ENCODE measurements around the gene VASN. TPM values are rescaled to one million over a fixed set of nuclear protein-coding genes. Genes with fewer than 3 reads are reported as not detected.
"Not testable (repeated sequence)": the region's sequence is repeated elsewhere in the genome, so short reads cannot be mapped to it uniquely, and the experiment has no call there.

VASN gene
- total and polyA plus RNA-seq, 7 donors: 0.46 to 10.2 (median 7.1) TPM

- Histone ChIP-seq H3K9me3 (no peaks in the 10 kb centered on the region), H3K4me1 (peaks cover 0 to 30% (median 21%) of the 10 kb centered on the region in 4 donors), H3K36me3 (peaks cover 0 to 19% (median 5%) of the 10 kb centered on the region in 4 donors), H3K4me3 (no peak overlapping the region), H3K27me3 (no peaks in the 10 kb centered on the region), H3K27ac (peak overlapping the region; percentile 54 to 64 (median 62))
- intact Hi-C loops (cut with DNase I): no loop called here
- 88 to 94% methylated on average over 22 of the region's 22 CpGs for WGBS, 2 donors
- DNase-seq: no peak
- TF ChIP-seq POLR2A (IDR thresholded peaks at IDR 0.05) (no peak), POLR2AphosphoS5 (IDR thresholded peaks at IDR 0.05) (no peak), EP300 (IDR thresholded peaks at IDR 0.05) (no peak), CTCF (IDR thresholded peaks at IDR 0.05) (no peak)
Observed at GRCh38 chr16:4391631-4392381, 20.2 kb downstream of the VASN start.

- H3K27ac ChIP-seq: peak overlapping the region; percentile 54 to 64 (median 62)
- H3K27me3 ChIP-seq: no peaks in the 10 kb centered on the region
- WGBS, 2 donors: 78% methylated on average over 27 of the region's 27 CpGs
- peaks cover 0 to 14% (median 4%) of the 10 kb centered on the region in 4 donors for H3K36me3 ChIP-seq
- DNase-seq: no peak
- TF ChIP-seq CTCF (IDR thresholded peaks at IDR 0.05) (no peak), POLR2A (IDR thresholded peaks at IDR 0.05) (no peak), EP300 (IDR thresholded peaks at IDR 0.05) (no peak), POLR2AphosphoS5 (IDR thresholded peaks at IDR 0.05) (peak in 3 of 4 donors; percentile 33 to 39 (median 39))
- no peaks in the 10 kb centered on the region for H3K9me3 ChIP-seq
- intact Hi-C loops (cut with DNase I): no loop called here
- H3K4me1 ChIP-seq: peaks cover 0 to 28% (median 21%) of the 10 kb centered on the region in 4 donors
- H3K4me3 ChIP-seq: no peak overlapping the region
Observed at GRCh38 chr16:4392382-4393239, 21.0 kb downstream of the VASN start.

DNA sequence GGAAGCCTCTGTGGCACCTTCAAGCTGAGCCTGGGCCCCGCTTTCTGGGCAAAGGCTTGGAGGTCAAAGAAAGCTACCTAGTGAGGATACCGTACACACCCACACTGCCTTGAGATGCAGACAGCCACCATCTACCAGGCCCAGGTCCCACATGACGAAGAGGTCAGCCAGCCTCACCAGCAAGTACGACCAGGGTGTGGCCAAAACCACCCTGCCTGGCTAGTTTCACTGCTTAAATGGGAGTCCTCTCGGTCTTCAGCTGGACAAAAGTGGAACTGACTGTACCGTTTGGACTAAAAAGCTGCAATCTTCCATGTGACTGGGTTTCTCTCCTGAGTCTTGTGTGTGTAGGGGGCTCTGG, 21.6 kb downstream of the VASN start:
- Histone ChIP-seq H3K9me3 (no peaks in the 10 kb centered on the region), H3K4me3 (no peak overlapping the region), H3K4me1 (peaks cover 0 to 28% (median 18%) of the 10 kb centered on the region in 4 donors), H3K27ac (peak overlapping the region; percentile 54 to 64 (median 62)), H3K27me3 (no peaks in the 10 kb centered on the region), H3K36me3 (peaks cover 0 to 8% (median 2%) of the 10 kb centered on the region in 4 donors)
- WGBS, 2 donors: 73 to 79% methylated on average over 6 of the region's 6 CpGs
- DNase-seq: no peak
- intact Hi-C loops (cut with DNase I): no loop called here
- no peak for TF ChIP-seq EP300 (IDR thresholded peaks at IDR 0.05)
- TF ChIP-seq CTCF (IDR thresholded peaks at IDR 0.05): no peak
- no peak for TF ChIP-seq POLR2A (IDR thresholded peaks at IDR 0.05)
- no peak for TF ChIP-seq POLR2AphosphoS5 (IDR thresholded peaks at IDR 0.05)

- H3K4me3 ChIP-seq; DNase-seq; H3K9me3 ChIP-seq; intact Hi-C loops (cut with DNase I); H3K36me3 ChIP-seq; H3K27me3 ChIP-seq: not testable (repeated sequence)
- Histone ChIP-seq H3K27ac (peak overlapping the region in 2 of 4 donors; percentile 61 to 64), H3K4me1 (peaks cover 0 to 28% (median 18%) of the 10 kb centered on the region in 4 donors)
- 96% methylated on average over 15 of the region's 15 CpGs for WGBS, 2 donors
Observed at GRCh38 chr16:4393850-4394249, 22.2 kb downstream of the VASN start.
